Activated B cell treated with CpG ODN at 0.5 μM for 24 hours (primary cell): ENCODE results near the gene SIX1. TPM values are rescaled to one million over a fixed set of nuclear protein-coding genes. Genes with fewer than 3 reads are reported as not detected.

ENCODE experiments used
- ATAC-seq: fragments of 200-7000 bp; cut with Tn5 transposase; one replicate; pipeline ENCODE4 v1.10.0; 2021; ENCODE audit warnings: low read depth, mild to moderate bottlenecking, moderate library complexity
- CTCF ChIA-PET: fragments of 350-600 bp; sonication (Branson Sonifier 250); formaldehyde crosslinking; loops from one replicate; lab custom pipeline; 2021; ENCODE audit warnings: antibody characterized with exemption; lab: Charles Lee
- POLR2A ChIA-PET: fragments of 350-600 bp; sonication (Branson Sonifier 250); formaldehyde crosslinking; loops from one replicate; lab custom pipeline; 2021; ENCODE audit warnings: antibody characterized with exemption; lab: Charles Lee
- DNase-seq: peaks from one replicate; pipeline ENCODE4 v3.0.0; 2022
- H3K27ac Mint-ChIP-seq: one replicate; pipeline ENCODE4 v1.8.0; 2020; ENCODE audit warnings: mixed read lengths
- H3K27me3 Mint-ChIP-seq: one replicate; pipeline ENCODE4 v1.8.0; 2021; ENCODE audit warnings: mixed read lengths
- H3K36me3 Mint-ChIP-seq: one replicate; pipeline ENCODE4 v1.8.0; 2021; ENCODE audit warnings: low read depth, mixed read lengths
- H3K4me1 Mint-ChIP-seq: one replicate; pipeline ENCODE4 v1.8.0; 2021; ENCODE audit warnings: mixed read lengths
- H3K4me3 Mint-ChIP-seq: one replicate; pipeline ENCODE4 v1.8.0; 2020; ENCODE audit warnings: mild to moderate bottlenecking, mixed read lengths
- H3K9me3 Mint-ChIP-seq: one replicate; pipeline ENCODE4 v1.8.0; 2020; ENCODE audit warnings: mixed read lengths
- intact Hi-C: fragments of 100-400 bp; cut with micrococcal nuclease; formaldehyde crosslinking; loops from one replicate; pipeline ENCODE4 v1.15.1; 2024
- total RNA-seq: library from RNA; stranded (reverse); gene quantifications from 2 replicates; pipeline ENCODE4 v1.2.3, GENCODE V29; 2022
- TF ChIP-seq, protein P1 (sequence below): fragments of 200-600 bp; IDR thresholded peaks from one replicate; pipeline ENCODE4 v1.8.0; 2022; ENCODE audit warnings: antibody characterized with exemption, mild to moderate bottlenecking

SIX1 gene
- total RNA-seq, 1 donor from 2014 or later = not detected

- no peak for DNase-seq
- ChIA-PET POLR2A (no interaction called here), CTCF (no interaction called here)
Measured at GRCh38 chr14:60599727-60600126, 49.5 kb downstream of the SIX1 start.

GRCh38 chr14:60596139-60596538, 53.1 kb downstream of the SIX1 start:
- TF ChIP-seq, protein P1, sequence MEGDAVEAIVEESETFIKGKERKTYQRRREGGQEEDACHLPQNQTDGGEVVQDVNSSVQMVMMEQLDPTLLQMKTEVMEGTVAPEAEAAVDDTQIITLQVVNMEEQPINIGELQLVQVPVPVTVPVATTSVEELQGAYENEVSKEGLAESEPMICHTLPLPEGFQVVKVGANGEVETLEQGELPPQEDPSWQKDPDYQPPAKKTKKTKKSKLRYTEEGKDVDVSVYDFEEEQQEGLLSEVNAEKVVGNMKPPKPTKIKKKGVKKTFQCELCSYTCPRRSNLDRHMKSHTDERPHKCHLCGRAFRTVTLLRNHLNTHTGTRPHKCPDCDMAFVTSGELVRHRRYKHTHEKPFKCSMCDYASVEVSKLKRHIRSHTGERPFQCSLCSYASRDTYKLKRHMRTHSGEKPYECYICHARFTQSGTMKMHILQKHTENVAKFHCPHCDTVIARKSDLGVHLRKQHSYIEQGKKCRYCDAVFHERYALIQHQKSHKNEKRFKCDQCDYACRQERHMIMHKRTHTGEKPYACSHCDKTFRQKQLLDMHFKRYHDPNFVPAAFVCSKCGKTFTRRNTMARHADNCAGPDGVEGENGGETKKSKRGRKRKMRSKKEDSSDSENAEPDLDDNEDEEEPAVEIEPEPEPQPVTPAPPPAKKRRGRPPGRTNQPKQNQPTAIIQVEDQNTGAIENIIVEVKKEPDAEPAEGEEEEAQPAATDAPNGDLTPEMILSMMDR = no peak
- H3K4me3 Mint-ChIP-seq = no peak overlapping the region
- ChIA-PET CTCF (no interaction called here), POLR2A (no interaction called here)
- peaks cover 9% of the 10 kb centered on the region for H3K27me3 Mint-ChIP-seq
- DNase-seq (no peak), ATAC-seq (no peak)
- H3K27ac Mint-ChIP-seq = no peak overlapping the region
- intact Hi-C loops = no loop called here
- no peaks in the 10 kb centered on the region for H3K36me3 Mint-ChIP-seq
- no peaks in the 10 kb centered on the region for H3K9me3 Mint-ChIP-seq
- no peaks in the 10 kb centered on the region for H3K4me1 Mint-ChIP-seq

More at GRCh38 chr14:60599727-60600126, 49.5 kb downstream of the SIX1 start:
- peaks cover 19% of the 10 kb centered on the region for H3K27me3 Mint-ChIP-seq
- TF ChIP-seq, protein P1 = no peak
- no peaks in the 10 kb centered on the region for H3K36me3 Mint-ChIP-seq
- no peak overlapping the region for H3K27ac Mint-ChIP-seq
- intact Hi-C loops = no loop called here
- H3K9me3 Mint-ChIP-seq = peaks cover 2% of the 10 kb centered on the region
- H3K4me3 Mint-ChIP-seq = no peak overlapping the region
- no peaks in the 10 kb centered on the region for H3K4me1 Mint-ChIP-seq
- ATAC-seq = no peak

DNA sequence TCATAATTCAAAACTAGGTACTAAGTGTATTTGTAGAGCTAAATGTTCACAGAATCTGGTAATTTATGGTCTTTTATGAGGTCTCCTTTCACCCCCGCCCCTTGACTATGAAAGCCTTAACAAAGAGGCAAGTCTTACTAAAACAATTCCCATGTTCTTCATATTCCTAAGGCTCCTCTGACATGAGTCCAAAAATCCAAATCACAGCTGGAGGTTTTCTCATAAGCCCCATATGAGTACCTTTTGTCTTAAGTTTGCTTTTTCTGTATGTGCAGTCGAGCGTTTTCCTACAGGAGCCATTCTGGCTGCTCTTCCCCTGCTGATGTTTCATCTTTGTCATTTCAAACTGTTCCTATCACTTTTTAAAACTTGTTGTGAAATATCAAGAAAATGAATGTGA, 55.2 kb downstream of the SIX1 start:
- ATAC-seq = no peak
- TF ChIP-seq, protein P1 = no peak
- DNase-seq = no peak
- intact Hi-C loops = no loop called here
- no peak overlapping the region for H3K4me3 Mint-ChIP-seq
- CTCF ChIA-PET = no interaction called here
- POLR2A ChIA-PET = no interaction called here
- H3K27me3 Mint-ChIP-seq = peaks cover 8% of the 10 kb centered on the region
- no peaks in the 10 kb centered on the region for H3K4me1 Mint-ChIP-seq
- H3K36me3 Mint-ChIP-seq = no peaks in the 10 kb centered on the region
- no peak overlapping the region for H3K27ac Mint-ChIP-seq
- no peaks in the 10 kb centered on the region for H3K9me3 Mint-ChIP-seq

Other genes with a start within 250 kb of the SIX1 start
- not detected in 2 replicates for gene C14orf39, start 163.4 kb downstream of the SIX1 start, total RNA-seq
- not detected in 2 replicates for gene SIX6, start 140.3 kb downstream of the SIX1 start, total RNA-seq
- not detected in 2 replicates for gene SIX4, start 74.9 kb upstream of the SIX1 start, total RNA-seq
- 33.6 and 37.1 TPM in 2 replicates for gene MNAT1, start 85.3 kb upstream of the SIX1 start, total RNA-seq